ENCODE data around the gene TMEM164. TPM values are rescaled to one million over a fixed set of nuclear protein-coding genes. Genes with fewer than 3 reads are reported as not detected.

Gene TMEM164
- total and polyA plus RNA-seq, 4 experiments from 2014 or later, result 0.52 to 17.2 (median 9.9) TPM

GRCh38 chrX:110175146-110175545 is 172.2 kb downstream of the TMEM164 start:
- DNase-seq, result no peak
- no peaks in the 10 kb centered on the region for H3K27me3 ChIP-seq (ENCODE audit: insufficient read depth, low read length)
- Mint-ChIP-seq H3K4me3 (no peak overlapping the region), H3K27ac (no peak overlapping the region), H3K27me3 (no peaks in the 10 kb centered on the region), H3K4me1 (peaks cover 4 to 12% (median 7%) of the 10 kb centered on the region in 4 donors), H3K9me3 (peaks cover 0 to 2% (median 0%) of the 10 kb centered on the region in 8 donors), H3K36me3 (peaks cover 17 to 32% of the 10 kb centered on the region in 2 donors)
- ChIA-PET CTCF (ENCODE audit: partially characterized antibody) (interaction anchor here (1.0 to 1.3 kb wide), 2 partner anchors 10 to 14 kb away, joined by 3 read pairs; no protein-coding TSS in a partner anchor), POLR2A (ENCODE audit: partially characterized antibody) (no interaction called here)
- no peaks in the 10 kb centered on the region for H3K4me1 ChIP-seq (ENCODE audit: insufficient read depth, low read length)
- no peaks in the 10 kb centered on the region for H3K9me3 ChIP-seq (ENCODE audit: control insufficient read depth in 1 of 2, low read length in 2 of 2)
- no peaks in the 10 kb centered on the region for H3K36me3 ChIP-seq (ENCODE audit: insufficient read depth, low read length)
- no peak overlapping the region for H3K4me3 ChIP-seq (ENCODE audit: low read length in 2 of 2)
- intact Hi-C loops (cut with micrococcal nuclease), result loop anchor here (10.0 kb wide), 1 partner anchor 50 kb away; no protein-coding TSS in a partner anchor
- H3K27ac ChIP-seq (ENCODE audit: low read depth, low read length), result no peak overlapping the region

GRCh38 chrX:110175696-110176095 is 172.8 kb downstream of the TMEM164 start:
- Mint-ChIP-seq H3K4me1 (peaks cover 6 to 12% (median 9%) of the 10 kb centered on the region in 4 donors), H3K36me3 (peaks cover 17 to 32% of the 10 kb centered on the region in 2 donors), H3K27me3 (no peaks in the 10 kb centered on the region), H3K27ac (peak overlapping the region in 1 of 7 donors; percentile 43), H3K9me3 (peaks cover 0 to 2% (median 0%) of the 10 kb centered on the region in 8 donors), H3K4me3 (no peak overlapping the region)
- ChIA-PET POLR2A (ENCODE audit: partially characterized antibody) (no interaction called here), CTCF (ENCODE audit: partially characterized antibody) (no interaction called here)
- H3K9me3 ChIP-seq (ENCODE audit: control insufficient read depth in 1 of 2, low read length in 2 of 2), result no peaks in the 10 kb centered on the region
- H3K36me3 ChIP-seq (ENCODE audit: insufficient read depth, low read length), result no peaks in the 10 kb centered on the region
- no peak for DNase-seq
- no peaks in the 10 kb centered on the region for H3K27me3 ChIP-seq (ENCODE audit: insufficient read depth, low read length)
- intact Hi-C loops (cut with micrococcal nuclease), result loop anchor here (10.0 kb wide), 1 partner anchor 49 kb away; no protein-coding TSS in a partner anchor
- no peaks in the 10 kb centered on the region for H3K4me1 ChIP-seq (ENCODE audit: insufficient read depth, low read length)
- no peak overlapping the region for H3K4me3 ChIP-seq (ENCODE audit: low read length in 2 of 2)
- no peak overlapping the region for H3K27ac ChIP-seq (ENCODE audit: low read depth, low read length)

- Mint-ChIP-seq H3K27ac (peak overlapping the region in 1 of 7 donors; percentile 48), H3K36me3 (peaks cover 6 to 21% of the 10 kb centered on the region in 2 donors), H3K4me1 (peaks cover 8 to 12% (median 10%) of the 10 kb centered on the region in 4 donors), H3K4me3 (no peak overlapping the region), H3K9me3 (peaks cover 0 to 2% (median 0%) of the 10 kb centered on the region in 8 donors), H3K27me3 (no peaks in the 10 kb centered on the region)
- POLR2A ChIA-PET (ENCODE audit: partially characterized antibody), result interaction anchor here (1.1 to 1.6 kb wide), 3 partner anchors 52 to 138 kb away, joined by 3 to 4 read pairs (median 4); no protein-coding TSS in a partner anchor
- intact Hi-C loops (cut with micrococcal nuclease), result loop anchor here (10.0 kb wide), 1 partner anchor 46 kb away; no protein-coding TSS in a partner anchor
- Histone ChIP-seq H3K4me3 (ENCODE audit: low read length in 2 of 2) (no peak overlapping the region), H3K4me1 (ENCODE audit: insufficient read depth, low read length) (no peaks in the 10 kb centered on the region), H3K27me3 (ENCODE audit: insufficient read depth, low read length) (no peaks in the 10 kb centered on the region), H3K36me3 (ENCODE audit: insufficient read depth, low read length) (no peaks in the 10 kb centered on the region), H3K9me3 (ENCODE audit: control insufficient read depth in 1 of 2, low read length in 2 of 2) (no peaks in the 10 kb centered on the region), H3K27ac (ENCODE audit: low read depth, low read length) (no peak overlapping the region)
- CTCF ChIA-PET (ENCODE audit: partially characterized antibody), result interaction anchor here (3.6 kb wide), 1 partner anchor 9 kb away, joined by 20 read pairs; no protein-coding TSS in a partner anchor
- DNase-seq, result no peak
These were observed 175.4 kb downstream of the TMEM164 start for GRCh38 chrX:110178179-110178865.

DNA sequence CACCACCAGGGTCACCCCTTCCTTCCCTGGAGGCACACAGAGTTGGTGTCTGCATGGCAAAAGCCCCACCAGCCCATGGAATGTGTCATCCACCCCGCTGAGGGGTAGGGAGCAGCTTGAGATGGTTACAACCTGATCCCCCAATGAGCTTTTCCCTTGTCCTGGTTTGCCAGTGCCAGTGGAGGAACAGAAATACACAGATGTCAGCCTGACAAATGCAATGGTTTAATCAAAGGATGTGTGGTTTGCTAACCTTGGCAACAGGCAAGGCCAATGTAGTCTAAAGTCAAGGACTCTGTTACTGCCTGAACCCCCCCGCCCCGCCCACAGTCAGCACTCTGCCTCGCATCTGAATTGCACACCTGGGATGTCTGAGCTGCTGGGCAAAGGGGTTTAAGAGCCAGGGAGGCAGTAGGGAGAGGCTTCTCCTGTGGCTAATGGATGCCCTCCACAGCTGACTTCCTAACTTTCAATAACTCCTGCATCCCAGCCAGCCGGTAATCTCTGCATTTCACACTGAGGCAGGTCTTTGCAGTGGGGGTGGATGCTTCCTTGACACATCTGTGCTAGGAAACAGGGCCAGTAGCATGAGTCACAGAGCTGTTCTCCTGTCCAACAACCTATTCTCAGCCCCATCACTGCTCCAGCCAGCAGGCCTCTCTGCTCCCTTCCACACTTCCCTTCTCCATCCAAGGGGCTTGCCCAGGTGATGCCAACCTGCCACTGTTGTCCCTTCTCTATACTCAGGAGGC is 177.4 kb downstream of the TMEM164 start:
- Histone ChIP-seq H3K4me1 (ENCODE audit: insufficient read depth, low read length) (peaks cover 7% of the 10 kb centered on the region), H3K4me3 (ENCODE audit: low read length in 2 of 2) (no peak overlapping the region), H3K36me3 (ENCODE audit: insufficient read depth, low read length) (no peaks in the 10 kb centered on the region), H3K9me3 (ENCODE audit: control insufficient read depth in 1 of 2, low read length in 2 of 2) (no peaks in the 10 kb centered on the region), H3K27me3 (ENCODE audit: insufficient read depth, low read length) (no peaks in the 10 kb centered on the region), H3K27ac (ENCODE audit: low read depth, low read length) (no peak overlapping the region)
- H3K9me3 Mint-ChIP-seq, result peaks cover 0 to 3% (median 0%) of the 10 kb centered on the region in 8 donors
- DNase-seq, result no peak
- CTCF ChIA-PET (ENCODE audit: partially characterized antibody), result interaction anchor here (1.2 to 3.6 kb wide), 3 partner anchors 10 to 228 kb away, joined by 4 to 20 read pairs (median 5); no protein-coding TSS in a partner anchor
- intact Hi-C loops (cut with micrococcal nuclease), result no loop called here
- H3K36me3 Mint-ChIP-seq, result peaks cover 4 to 15% of the 10 kb centered on the region in 2 donors
- H3K4me1 Mint-ChIP-seq, result peaks cover 8 to 20% (median 14%) of the 10 kb centered on the region in 4 donors
- POLR2A ChIA-PET (ENCODE audit: partially characterized antibody), result interaction anchor here (1.1 kb wide), 1 partner anchor 137 kb away, joined by 3 read pairs; the partner anchor contains the start of gene AMMECR1
- peak overlapping the region in 3 of 7 donors; percentile 4 to 32 (median 25) for H3K27ac Mint-ChIP-seq
- H3K4me3 Mint-ChIP-seq, result no peak overlapping the region
- H3K27me3 Mint-ChIP-seq, result no peaks in the 10 kb centered on the region

- intact Hi-C loops (cut with micrococcal nuclease), result no loop called here
- H3K27ac ChIP-seq (ENCODE audit: low read depth, low read length), result no peak overlapping the region
- no peaks in the 10 kb centered on the region for H3K9me3 ChIP-seq (ENCODE audit: control insufficient read depth in 1 of 2, low read length in 2 of 2)
- peaks cover 8 to 24% (median 17%) of the 10 kb centered on the region in 4 donors for H3K4me1 Mint-ChIP-seq
- H3K4me1 ChIP-seq (ENCODE audit: insufficient read depth, low read length), result peaks cover 10% of the 10 kb centered on the region
- no peak overlapping the region for H3K4me3 ChIP-seq (ENCODE audit: low read length in 2 of 2)
- peaks cover 4 to 15% of the 10 kb centered on the region in 2 donors for H3K36me3 Mint-ChIP-seq
- peak overlapping the region in 1 of 7 donors; percentile 32 for H3K27ac Mint-ChIP-seq
- H3K9me3 Mint-ChIP-seq, result peaks cover 0 to 5% (median 0%) of the 10 kb centered on the region in 8 donors
- H3K27me3 Mint-ChIP-seq, result no peaks in the 10 kb centered on the region
- DNase-seq, result no peak
- ChIA-PET POLR2A (ENCODE audit: partially characterized antibody) (interaction anchor here (1.0 to 1.1 kb wide), 2 partner anchors 49 to 137 kb away, joined by 3 read pairs; partner anchors contain the start of gene AMMECR1), CTCF (ENCODE audit: partially characterized antibody) (interaction anchor here (1.5 to 3.6 kb wide), 2 partner anchors 12 to 227 kb away, joined by 5 to 20 read pairs; no protein-coding TSS in a partner anchor)
- no peaks in the 10 kb centered on the region for H3K36me3 ChIP-seq (ENCODE audit: insufficient read depth, low read length)
- no peak overlapping the region for H3K4me3 Mint-ChIP-seq
- H3K27me3 ChIP-seq (ENCODE audit: insufficient read depth, low read length), result no peaks in the 10 kb centered on the region
These were observed 178.0 kb downstream of the TMEM164 start for GRCh38 chrX:110180928-110181310.

- Histone ChIP-seq H3K27me3 (ENCODE audit: insufficient read depth, low read length) (no peaks in the 10 kb centered on the region), H3K4me1 (ENCODE audit: insufficient read depth, low read length) (peaks cover 10% of the 10 kb centered on the region), H3K36me3 (ENCODE audit: insufficient read depth, low read length) (no peaks in the 10 kb centered on the region), H3K27ac (ENCODE audit: low read depth, low read length) (no peak overlapping the region), H3K9me3 (ENCODE audit: control insufficient read depth in 1 of 2, low read length in 2 of 2) (no peaks in the 10 kb centered on the region), H3K4me3 (ENCODE audit: low read length in 2 of 2) (no peak overlapping the region)
- Mint-ChIP-seq H3K27me3 (no peaks in the 10 kb centered on the region), H3K36me3 (peaks cover 4 to 10% of the 10 kb centered on the region in 2 donors), H3K27ac (peak overlapping the region in 5 of 7 donors; percentile 20 to 77 (median 58)), H3K4me1 (peaks cover 8 to 24% (median 17%) of the 10 kb centered on the region in 4 donors), H3K9me3 (peaks cover 0 to 6% (median 0%) of the 10 kb centered on the region in 8 donors), H3K4me3 (peak overlapping the region in 1 of 8 donors; percentile 34)
- POLR2A ChIA-PET (ENCODE audit: partially characterized antibody), result interaction anchor here (1.0 kb wide), 2 partner anchors 48 to 57 kb away, joined by 3 read pairs; no protein-coding TSS in a partner anchor
- no peak for DNase-seq
- intact Hi-C loops (cut with micrococcal nuclease), result no loop called here
- CTCF ChIA-PET (ENCODE audit: partially characterized antibody), result interaction anchor here (1.5 kb wide), 1 partner anchor 227 kb away, joined by 5 read pairs; no protein-coding TSS in a partner anchor
These were observed 178.7 kb downstream of the TMEM164 start for GRCh38 chrX:110181459-110182137.

All from CD4-positive, alpha-beta memory T cell (primary cell).